Measurements from ENCODE around the gene TEPSIN. TPM values are rescaled to one million over a fixed set of nuclear protein-coding genes. Genes with fewer than 3 reads are reported as not detected.

TEPSIN gene
- total and polyA plus RNA-seq, 11 donors = 6.8 to 16.0 (median 10.4) TPM

- Histone ChIP-seq H3K36me3 (peaks cover 0 to 33% (median 0%) of the 10 kb centered on the region in 9 donors), H3K4me3 (no peak overlapping the region), H3K27me3 (no peaks in the 10 kb centered on the region), H3K27ac (no peak overlapping the region), H3K9me3 (no peaks in the 10 kb centered on the region), H3K4me1 (peaks cover 0 to 31% (median 10%) of the 10 kb centered on the region in 12 donors)
- WGBS, 4 donors = 89 to 96% (median 95%) methylated on average over 9 to 14 of the region's 14 CpGs
- DNase-seq = peak in 2 of 5 donors; percentile 6 to 10
- TF ChIP-seq POLR2A (IDR thresholded peaks at IDR 0.05) = no peak
- TF ChIP-seq, protein P1, sequence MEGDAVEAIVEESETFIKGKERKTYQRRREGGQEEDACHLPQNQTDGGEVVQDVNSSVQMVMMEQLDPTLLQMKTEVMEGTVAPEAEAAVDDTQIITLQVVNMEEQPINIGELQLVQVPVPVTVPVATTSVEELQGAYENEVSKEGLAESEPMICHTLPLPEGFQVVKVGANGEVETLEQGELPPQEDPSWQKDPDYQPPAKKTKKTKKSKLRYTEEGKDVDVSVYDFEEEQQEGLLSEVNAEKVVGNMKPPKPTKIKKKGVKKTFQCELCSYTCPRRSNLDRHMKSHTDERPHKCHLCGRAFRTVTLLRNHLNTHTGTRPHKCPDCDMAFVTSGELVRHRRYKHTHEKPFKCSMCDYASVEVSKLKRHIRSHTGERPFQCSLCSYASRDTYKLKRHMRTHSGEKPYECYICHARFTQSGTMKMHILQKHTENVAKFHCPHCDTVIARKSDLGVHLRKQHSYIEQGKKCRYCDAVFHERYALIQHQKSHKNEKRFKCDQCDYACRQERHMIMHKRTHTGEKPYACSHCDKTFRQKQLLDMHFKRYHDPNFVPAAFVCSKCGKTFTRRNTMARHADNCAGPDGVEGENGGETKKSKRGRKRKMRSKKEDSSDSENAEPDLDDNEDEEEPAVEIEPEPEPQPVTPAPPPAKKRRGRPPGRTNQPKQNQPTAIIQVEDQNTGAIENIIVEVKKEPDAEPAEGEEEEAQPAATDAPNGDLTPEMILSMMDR (IDR thresholded peaks at IDR 0.05) = no peak
- ATAC-seq = no peak
- intact Hi-C loops (cut with DNase I) = loop anchor here in 1 of 10 donors (5.0 kb wide), 1 partner anchor 44 kb away; no protein-coding TSS in a partner anchor
These were observed 47.2 kb downstream of the TEPSIN start for GRCh38 chr17:81191646-81192045.

DNA sequence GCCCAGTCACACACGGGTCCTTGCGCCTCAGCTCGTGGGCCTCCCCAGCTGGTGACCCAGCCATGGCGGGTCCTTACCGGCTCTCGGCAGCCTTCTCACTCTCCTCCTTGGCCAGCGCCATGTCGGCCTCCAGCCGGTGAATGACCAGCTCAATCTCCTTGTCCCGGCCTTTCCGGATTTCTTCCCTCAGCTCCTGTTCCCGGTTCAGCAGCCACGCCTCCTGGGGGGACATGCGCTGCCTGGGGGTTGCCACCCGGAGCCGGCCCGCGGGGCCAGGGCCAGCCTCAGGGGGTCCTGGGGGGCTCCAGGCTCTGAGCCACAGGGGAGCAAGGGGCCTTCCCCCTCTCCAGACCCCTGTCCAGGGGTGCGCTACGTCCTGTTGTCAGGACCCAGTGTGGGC is 47.7 kb downstream of the TEPSIN start:
- Histone ChIP-seq H3K36me3 (peaks cover 0 to 28% (median 0%) of the 10 kb centered on the region in 9 donors), H3K27ac (no peak overlapping the region), H3K27me3 (no peaks in the 10 kb centered on the region), H3K4me1 (peaks cover 0 to 26% (median 5%) of the 10 kb centered on the region in 12 donors), H3K4me3 (no peak overlapping the region), H3K9me3 (no peaks in the 10 kb centered on the region)
- DNase-seq (no peak), ATAC-seq (no peak)
- intact Hi-C loops (cut with DNase I) = loop anchor here in 1 of 10 donors (5.0 kb wide), 1 partner anchor 44 kb away; no protein-coding TSS in a partner anchor
- WGBS, 4 donors = 89 to 96% (median 91%) methylated on average over 15 to 20 of the region's 20 CpGs
- TF ChIP-seq POLR2A (IDR thresholded peaks at IDR 0.05) = no peak
- TF ChIP-seq, protein P1 (IDR thresholded peaks at IDR 0.05) = no peak

DNA sequence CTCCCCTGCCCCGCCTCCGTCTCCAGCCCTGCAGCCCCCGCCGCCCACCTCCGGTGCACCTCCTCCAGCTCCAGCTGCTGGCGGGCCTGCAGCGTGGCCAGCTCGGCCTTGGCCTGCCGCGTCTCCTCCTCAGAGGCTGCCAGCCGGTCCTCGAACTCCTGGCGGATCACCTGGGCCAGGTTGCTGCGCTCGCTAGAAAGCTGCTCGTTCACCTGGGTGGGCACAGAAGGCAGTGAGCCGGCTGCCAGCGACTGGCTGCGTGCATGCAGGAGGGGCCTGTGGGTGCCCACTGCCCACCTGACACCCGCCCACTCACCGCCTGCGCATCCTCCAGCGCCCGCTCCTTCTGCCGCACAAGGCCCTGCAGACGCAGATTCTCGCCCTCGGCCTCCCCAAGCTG is 48.3 kb downstream of the TEPSIN start:
- intact Hi-C loops (cut with DNase I) = loop anchor here in 1 of 10 donors (5.0 kb wide), 1 partner anchor 43 kb away; no protein-coding TSS in a partner anchor
- peak in 1 of 5 donors; percentile 15 for DNase-seq
- peaks cover 0 to 28% (median 0%) of the 10 kb centered on the region in 9 donors for H3K36me3 ChIP-seq
- 96 to 97% (median 97%) methylated on average over 18 to 28 of the region's 28 CpGs for whole genome bisulfite sequencing, 4 donors
- ATAC-seq = no peak
- TF ChIP-seq POLR2A (IDR thresholded peaks at IDR 0.05) = no peak
- TF ChIP-seq, protein P1 (IDR thresholded peaks at IDR 0.05) = no peak
- no peaks in the 10 kb centered on the region for H3K9me3 ChIP-seq
- no peaks in the 10 kb centered on the region for H3K27me3 ChIP-seq
- no peak overlapping the region for H3K4me3 ChIP-seq
- no peak overlapping the region for H3K27ac ChIP-seq
- peaks cover 0 to 21% (median 3%) of the 10 kb centered on the region in 12 donors for H3K4me1 ChIP-seq

- peaks cover 0 to 14% (median under 1%) of the 10 kb centered on the region in 12 donors for H3K4me1 ChIP-seq
- no peaks in the 10 kb centered on the region for H3K27me3 ChIP-seq
- peak in 1 of 4 donors; percentile 45 for ATAC-seq
- peaks cover 0 to 26% (median 0%) of the 10 kb centered on the region in 9 donors for H3K36me3 ChIP-seq
- no peaks in the 10 kb centered on the region for H3K9me3 ChIP-seq
- intact Hi-C loops (cut with DNase I) = loop anchor here in 1 of 10 donors (5.0 kb wide), 1 partner anchor 43 kb away; no protein-coding TSS in a partner anchor
- H3K27ac ChIP-seq = no peak overlapping the region
- no peak for TF ChIP-seq POLR2A (IDR thresholded peaks at IDR 0.05)
- TF ChIP-seq, protein P1 (IDR thresholded peaks at IDR 0.05) = peak in 2 of 12 donors; percentile 9 to 13
- 80 to 84% (median 83%) methylated on average over 15 to 27 of the region's 27 CpGs for WGBS, 4 donors
- DNase-seq = peak in 1 of 5 donors; percentile 6
- H3K4me3 ChIP-seq = no peak overlapping the region
These were observed 49.0 kb downstream of the TEPSIN start for GRCh38 chr17:81189670-81190530.

Measured in heart left ventricle (tissue), 16 donors.